Gastroesophageal sphincter (tissue), 4 donors: ENCODE results near the gene KIF2C. TPM values are rescaled to one million over a fixed set of nuclear protein-coding genes. Genes with fewer than 3 reads are reported as not detected.
A peak's percentile ranks its signal among the peaks of the same experiment; 100 is the strongest.

ENCODE experiments used
- ATAC-seq: fragments of 150-250 bp; one replicate; pipeline ENCODE4 v1.9.1; 2016; ENCODE audit warnings: mild to moderate bottlenecking, moderate library complexity
- H3K27ac ChIP-seq, 4 donors: fragments of 200-600 bp; sonication (generic) in 3 of 4; 1 replicate in 3 of 4; 2 replicates in 1 of 4; pipeline ENCODE4 v1.5.1; 2016 to 2019
- H3K27me3 ChIP-seq: fragments of 200-600 bp; sonication (generic); one replicate; pipeline ENCODE4 v1.5.1; 2019
- H3K36me3 ChIP-seq, 2 donors: fragments of 200-600 bp; sonication (generic); one replicate each; pipeline ENCODE4 v1.5.1; 2019; ENCODE audit warnings: control low read depth in 1 of 2
- H3K4me1 ChIP-seq, 3 donors: fragments of 200-600 bp; sonication (generic); 1 replicate in 2 of 3; 2 replicates in 1 of 3; pipeline ENCODE4 v1.5.1; 2016 to 2019; ENCODE audit warnings: control low read depth in 2 of 3
- H3K4me3 ChIP-seq, 2 donors: fragments of 200-600 bp; sonication (generic); one replicate each; pipeline ENCODE4 v1.5.1; 2019; ENCODE audit warnings: mild to moderate bottlenecking in 1 of 2, moderate library complexity in 1 of 2
- H3K9me3 ChIP-seq, 3 donors: fragments of 200-600 bp; sonication (generic); one replicate each; pipeline ENCODE4 v1.5.1; 2017 to 2019; ENCODE audit warnings: control low read depth in 2 of 3
- CTCF ChIP-seq, 4 experiments: fragments of 200-600 bp in 2 of 4; fragments of 450-650 bp in 2 of 4; sonication (generic) in 1 of 4; IDR thresholded peaks; one replicate each; pipeline ENCODE4 v1.5.1; 2017 to 2019; ENCODE audit warnings: antibody characterized with exemption in 4 of 4, mild to moderate bottlenecking in 2 of 4, moderate library complexity in 2 of 4
- EP300 ChIP-seq: sonication (generic); formaldehyde crosslinking; IDR thresholded peaks from one replicate; pipeline ENCODE4 v1.6.1; 2017; ENCODE audit warnings: antibody characterized with exemption, mild to moderate bottlenecking
- POLR2A ChIP-seq, 2 donors: fragments of 450-650 bp; IDR thresholded peaks; one replicate each; pipeline ENCODE4 v1.6.1; 2017; ENCODE audit warnings: antibody characterized with exemption in 2 of 2, mild to moderate bottlenecking in 2 of 2, moderate library complexity in 1 of 2
- POLR2AphosphoS5 ChIP-seq: sonication (generic); formaldehyde crosslinking; IDR thresholded peaks from one replicate; pipeline ENCODE4 v1.6.1; 2017; ENCODE audit warnings: antibody characterized with exemption
- WGBS, 2 donors: methylation state at CpG; one replicate each; pipeline ENCODE4 v1.1.5; 2018; ENCODE audit warnings: low coverage in 1 of 2; 5-methylcytosine and 5-hydroxymethylcytosine counted together
- total RNA-seq, 4 donors: library from RNA; depleted of rRNA; stranded (reverse); fragments of >200 nt; gene quantifications; one replicate each; pipeline ENCODE4 v1.1.0, GENCODE V29; 2016

The KIF2C gene
- total RNA-seq, 4 donors from 2014 or later = 0.40 to 2.2 (median 0.72) TPM

DNA sequence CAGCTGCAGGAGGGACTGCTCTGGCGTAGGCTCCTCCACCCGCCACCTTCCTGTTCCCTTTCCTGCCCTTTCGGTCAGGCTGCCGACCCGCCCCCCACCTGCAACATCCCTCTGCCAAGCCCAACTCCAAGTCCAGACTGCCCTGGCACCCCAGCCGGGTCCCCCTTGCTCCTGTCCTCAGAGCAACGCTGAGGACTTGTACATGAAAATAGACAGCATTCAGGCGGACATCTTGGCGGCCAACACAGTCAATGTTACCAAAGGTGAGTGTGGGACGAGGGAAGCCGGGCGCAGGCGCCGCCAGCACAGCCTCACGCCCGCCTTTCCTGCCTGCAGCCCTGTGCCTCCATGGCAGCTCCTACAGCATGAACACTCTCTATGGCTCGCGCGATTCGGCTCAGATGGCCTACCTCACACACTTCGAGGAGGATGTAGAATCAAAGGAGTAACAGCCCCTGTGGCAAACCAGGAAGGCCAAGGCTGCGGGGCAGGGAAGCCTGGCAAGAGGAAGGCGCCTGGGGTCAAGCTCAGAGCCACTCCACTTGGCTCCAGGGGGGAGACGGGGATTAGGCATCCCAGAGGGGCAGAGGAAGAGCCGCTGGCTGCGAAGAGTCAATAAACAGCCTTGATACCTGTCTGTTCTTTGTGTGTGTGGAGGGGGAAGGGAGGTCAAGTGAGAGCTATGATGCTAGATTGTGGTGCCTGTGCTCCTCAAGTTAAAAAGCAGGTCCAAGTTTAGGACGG lies 14.5 kb upstream of the KIF2C start:
- no peak overlapping the region for H3K4me3 ChIP-seq
- H3K27ac ChIP-seq = no peak overlapping the region
- H3K36me3 ChIP-seq = no peaks in the 10 kb centered on the region
- peaks cover 21% of the 10 kb centered on the region for H3K27me3 ChIP-seq
- H3K9me3 ChIP-seq = no peaks in the 10 kb centered on the region
- no peak for ATAC-seq
- peaks cover 0 to 12% (median 0%) of the 10 kb centered on the region in 3 donors for H3K4me1 ChIP-seq
- 49 to 70% methylated on average over 3 to 5 of the region's 27 CpGs for WGBS, 2 donors
- TF ChIP-seq POLR2A (IDR thresholded peaks at IDR 0.05) (no peak), EP300 (no peak), POLR2AphosphoS5 (no peak), CTCF (IDR thresholded peaks at IDR 0.05) (no peak)

- Histone ChIP-seq H3K4me3 (peak within 1 kb of the TSS in 1 of 2 donors; percentile 16), H3K36me3 (no peaks in the 10 kb centered on the region), H3K27me3 (peaks cover 5% of the 10 kb centered on the region), H3K4me1 (peaks cover 0 to 22% (median 0%) of the 10 kb centered on the region in 3 donors), H3K9me3 (no peaks in the 10 kb centered on the region), H3K27ac (peak within 1 kb of the TSS; percentile 84 to 94 (median 86))
- TF ChIP-seq POLR2AphosphoS5 (peak; percentile 95), POLR2A (IDR thresholded peaks at IDR 0.05) (peak; percentile 69 to 96), CTCF (IDR thresholded peaks at IDR 0.05) (peak; percentile 73 to 82 (median 78)), EP300 (no peak)
- ATAC-seq = peak; percentile 87
- WGBS, 2 donors = 2% methylated on average over 18 to 19 of the region's 19 CpGs
Observed at GRCh38 chr1:44730741-44731512, 8.7 kb upstream of the KIF2C start, which contains the start of gene RNU5D-1. Gene RNU5D-1 (minus strand): TSS chr1:44731170.

DNA sequence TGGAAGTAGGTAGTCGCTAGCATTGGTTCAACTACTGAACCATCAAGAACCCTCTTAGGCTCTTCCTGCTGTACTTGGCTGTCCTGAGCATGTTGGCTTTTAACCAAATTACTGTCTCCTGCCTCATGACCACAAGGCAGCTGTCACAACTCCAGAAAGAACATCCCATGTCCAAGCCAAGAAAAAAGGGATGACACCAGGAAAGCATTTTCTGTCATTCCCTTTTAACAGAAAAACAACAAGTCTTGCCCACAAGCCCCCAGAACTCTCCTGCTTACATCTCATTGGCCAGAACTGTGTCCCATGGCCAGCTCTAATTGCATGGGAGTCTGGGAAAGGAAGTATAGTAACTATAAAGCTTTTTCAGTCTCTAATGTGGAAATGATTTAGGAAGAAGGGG lies 6.3 kb upstream of the KIF2C start:
- no peaks in the 10 kb centered on the region for H3K9me3 ChIP-seq
- 29% methylated on average over 1 of the region's 1 CpG; no CpG with 5 or more reads in 1 of the 2 donors for WGBS, 2 donors
- peaks cover 0 to 22% (median 0%) of the 10 kb centered on the region in 3 donors for H3K4me1 ChIP-seq
- no peak for TF ChIP-seq EP300
- no peak for TF ChIP-seq CTCF (IDR thresholded peaks at IDR 0.05)
- TF ChIP-seq POLR2A (IDR thresholded peaks at IDR 0.05) = no peak
- TF ChIP-seq POLR2AphosphoS5 = no peak
- no peaks in the 10 kb centered on the region for H3K36me3 ChIP-seq
- H3K27me3 ChIP-seq = no peaks in the 10 kb centered on the region
- peak overlapping the region in 3 of 4 donors; percentile 38 to 48 (median 47) for H3K27ac ChIP-seq
- no peak overlapping the region for H3K4me3 ChIP-seq
- no peak for ATAC-seq

DNA sequence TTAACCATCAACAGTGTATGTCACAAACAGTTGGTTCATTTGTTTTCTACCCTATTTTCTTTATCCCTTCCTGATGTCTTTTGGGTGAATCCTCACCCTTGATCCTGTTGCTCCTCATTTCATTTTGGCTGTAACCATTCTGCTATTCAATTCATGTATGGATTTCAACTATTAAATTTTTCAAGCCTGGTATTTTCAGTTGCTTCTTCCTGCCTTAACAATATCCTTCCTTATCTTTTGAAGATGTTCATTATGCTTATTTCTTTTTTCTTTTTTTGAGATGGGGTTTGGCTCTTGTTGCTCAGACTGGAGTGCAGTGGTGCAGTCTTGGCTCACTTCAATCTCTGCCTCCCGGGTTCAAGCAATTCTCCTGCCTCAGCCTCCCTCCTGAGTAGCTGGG lies 5.9 kb upstream of the KIF2C start:
- 70% methylated on average over 1 of the region's 1 CpG; no CpG with 5 or more reads in 1 of the 2 donors for WGBS, 2 donors
- Histone ChIP-seq H3K4me3 (no peak overlapping the region), H3K27ac (peak overlapping the region in 3 of 4 donors; percentile 38 to 48 (median 47))

More for the DNA sequence above, 5.9 kb upstream of the KIF2C start:
- TF ChIP-seq POLR2A (IDR thresholded peaks at IDR 0.05) (no peak), EP300 (no peak), CTCF (IDR thresholded peaks at IDR 0.05) (no peak), POLR2AphosphoS5 (no peak)
- no peak for ATAC-seq
- Histone ChIP-seq H3K4me1 (peaks cover 0 to 23% (median 0%) of the 10 kb centered on the region in 3 donors), H3K36me3 (no peaks in the 10 kb centered on the region), H3K27me3 (no peaks in the 10 kb centered on the region), H3K9me3 (no peaks in the 10 kb centered on the region)
